NB4 (cell line): Measurements from ENCODE around the gene PLPPR1.
"Not testable (repeated sequence)": the region's sequence is repeated elsewhere in the genome, so short reads cannot be mapped to it uniquely, and the experiment has no call there.

Experiments
- DNase-seq: peaks from one replicate; pipeline ENCODE4 v3.0.0; 2010; ENCODE audit warnings: low read depth
- H3K4me3 ChIP-seq: one replicate; pipeline ENCODE4 v1.5.1; 2011; ENCODE audit warnings: mild to moderate bottlenecking, low read depth, low read length, moderate library complexity
- CTCF ChIP-seq: IDR thresholded peaks from one replicate; pipeline ENCODE4 v1.5.1; 2012; ENCODE audit warnings: low read depth, low read length
- MAX ChIP-seq: IDR thresholded peaks from 2 replicates; pipeline ENCODE4 v1.6.1; 2011; ENCODE audit warnings: low read depth, low read length
- MYC ChIP-seq: IDR thresholded peaks from 2 replicates; pipeline ENCODE4 v1.6.1; 2011; ENCODE audit warnings: low read depth, low read length
- POLR2A ChIP-seq: IDR thresholded peaks from 2 replicates; pipeline ENCODE4 v1.6.1; 2011; ENCODE audit warnings: mild to moderate bottlenecking; ENCODE audit not compliant: insufficient read length; ENCODE audit errors: extremely low read depth

PLPPR1 gene

DNA sequence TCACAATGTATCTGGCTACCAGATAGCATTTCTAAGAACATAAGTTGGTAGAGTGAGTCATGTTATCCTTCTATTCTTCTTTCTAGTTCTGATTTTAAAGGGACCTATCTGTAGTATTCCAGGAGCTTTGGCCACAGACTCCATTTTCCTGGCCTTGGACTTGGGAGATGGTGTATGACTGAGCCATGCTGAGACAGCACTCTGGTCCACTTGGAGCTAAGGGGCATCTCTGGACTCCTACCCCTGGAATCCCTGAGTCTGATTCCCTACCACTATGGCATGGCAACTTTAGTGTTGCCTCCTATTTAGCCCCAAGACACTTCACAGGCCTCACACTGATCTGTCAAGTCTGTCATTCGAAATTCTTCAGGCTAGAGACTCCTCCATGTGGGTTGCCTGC lies 297.5 kb downstream of the PLPPR1 start:
- H3K4me3 ChIP-seq, result no peak overlapping the region
- TF ChIP-seq MYC, result no peak
- TF ChIP-seq CTCF, result no peak
- no peak for TF ChIP-seq POLR2A
- no peak for TF ChIP-seq MAX
- DNase-seq, result no peak

DNA sequence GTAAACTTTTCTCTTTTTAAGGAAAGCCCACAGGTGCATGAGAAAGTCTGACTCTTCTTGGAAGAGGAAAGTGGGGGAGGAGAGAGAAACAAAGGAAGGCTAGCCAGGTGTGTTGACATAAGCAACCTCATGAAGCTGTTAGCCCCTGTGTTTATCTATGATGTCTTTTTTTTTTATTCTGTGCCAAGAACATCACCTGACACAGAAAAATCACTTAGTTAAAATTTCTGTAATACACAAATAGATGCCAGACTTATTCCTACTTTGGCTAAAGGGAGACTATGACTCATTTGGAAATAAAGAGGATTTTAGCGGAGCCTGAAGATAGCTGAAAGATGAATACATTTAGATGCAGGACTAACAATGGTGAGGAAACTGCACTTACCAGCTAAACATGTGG lies 298.0 kb downstream of the PLPPR1 start:
- TF ChIP-seq POLR2A (no peak), MAX (no peak), CTCF (no peak), MYC (no peak)
- no peak overlapping the region for H3K4me3 ChIP-seq
- DNase-seq, result no peak

DNA sequence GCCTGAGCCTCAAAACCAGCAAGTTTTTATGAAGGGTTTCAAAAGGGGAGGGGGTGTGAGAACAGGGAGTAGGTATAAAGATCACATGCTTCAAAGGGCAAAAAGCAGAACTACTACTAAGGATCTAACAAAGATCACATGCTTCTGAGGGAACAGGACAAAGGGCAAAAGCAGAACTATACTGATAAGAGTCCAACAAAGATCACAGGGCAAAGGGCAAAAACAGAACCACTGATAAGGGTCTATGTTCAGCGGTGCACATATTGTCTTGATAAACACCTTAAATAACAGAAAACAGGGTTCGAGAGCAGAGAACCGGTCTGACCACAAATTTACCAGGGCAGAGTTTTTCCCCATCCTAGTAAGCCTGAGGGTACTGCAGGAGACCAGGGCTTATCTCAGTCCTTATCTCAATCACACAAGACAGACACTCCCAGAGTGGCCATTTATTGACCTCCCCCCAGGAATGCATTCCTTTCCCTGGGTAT lies 298.9 kb downstream of the PLPPR1 start:
- not testable (repeated sequence) for DNase-seq, H3K4me3 ChIP-seq

DNA sequence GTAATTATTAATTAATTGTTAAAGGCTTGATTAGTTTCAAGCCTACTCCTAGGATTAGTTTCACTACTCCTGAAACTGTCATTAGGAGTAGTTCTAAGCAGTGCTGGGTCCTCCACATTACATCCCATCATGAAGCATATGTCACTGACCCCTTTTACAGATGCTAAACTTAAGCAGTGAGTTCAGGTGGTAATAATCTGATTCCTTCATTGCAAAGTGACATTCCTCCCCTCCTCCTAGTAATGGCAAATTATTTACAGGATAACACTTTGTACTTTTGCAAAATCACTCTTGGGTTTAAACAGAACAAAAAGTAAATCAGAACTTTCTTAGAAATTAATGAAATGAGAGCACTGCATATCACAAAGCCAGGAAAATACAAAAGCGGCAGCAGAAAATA lies 303.8 kb downstream of the PLPPR1 start:
- no peak for DNase-seq
- H3K4me3 ChIP-seq, result no peak overlapping the region
- TF ChIP-seq MYC (no peak), POLR2A (no peak), MAX (no peak), CTCF (no peak)

- DNase-seq, result no peak
These were observed 305.0 kb downstream of the PLPPR1 start for GRCh38 chr9:101333490-101333889.

More at GRCh38 chr9:101333490-101333889, 305.0 kb downstream of the PLPPR1 start:
- H3K4me3 ChIP-seq, result no peak overlapping the region
- TF ChIP-seq MYC (no peak), CTCF (no peak), MAX (no peak), POLR2A (no peak)
